ENCODE data around the gene PTPRM.
A peak's percentile ranks its signal among the peaks of the same experiment; 100 is the strongest.

The PTPRM gene

GRCh38 chr18:8361941-8362471, 794.9 kb downstream of the PTPRM start:
- no peak for DNase-seq (ENCODE audit: low read depth in 3 of 3)

GRCh38 chr18:8362863-8363262, 795.7 kb downstream of the PTPRM start:
- DNase-seq (ENCODE audit: low read depth in 3 of 3): no peak

- no peak for DNase-seq (ENCODE audit: low read depth in 3 of 3)
These were observed 797.3 kb downstream of the PTPRM start for GRCh38 chr18:8364385-8364784.

GRCh38 chr18:8365006-8365405, 797.9 kb downstream of the PTPRM start:
- no peak for DNase-seq (ENCODE audit: low read depth in 3 of 3)

- DNase-seq (ENCODE audit: low read depth in 3 of 3): no peak
These were observed 798.4 kb downstream of the PTPRM start for GRCh38 chr18:8365528-8365927.

- DNase-seq (ENCODE audit: low read depth in 3 of 3): no peak
These were observed 799.0 kb downstream of the PTPRM start for GRCh38 chr18:8366070-8366469.

- no peak for DNase-seq (ENCODE audit: low read depth in 3 of 3)
These were observed 799.5 kb downstream of the PTPRM start for GRCh38 chr18:8366656-8367055.

- peak in 1 of 3 experiments; percentile 5 for DNase-seq (ENCODE audit: low read depth in 3 of 3)
These were observed 800.3 kb downstream of the PTPRM start for GRCh38 chr18:8367217-8367988.

GRCh38 chr18:8368512-8369217, 801.5 kb downstream of the PTPRM start:
- DNase-seq (ENCODE audit: low read depth in 3 of 3): no peak

GRCh38 chr18:8373486-8373885, 806.4 kb downstream of the PTPRM start:
- DNase-seq (ENCODE audit: low read depth in 3 of 3): no peak

- no peak for DNase-seq (ENCODE audit: low read depth in 3 of 3)
These were observed 807.6 kb downstream of the PTPRM start for GRCh38 chr18:8374676-8375075.

- no peak for DNase-seq (ENCODE audit: low read depth in 3 of 3)
These were observed 808.1 kb downstream of the PTPRM start for GRCh38 chr18:8375249-8375648.

- no peak for DNase-seq (ENCODE audit: low read depth in 3 of 3)
These were observed 809.0 kb downstream of the PTPRM start for GRCh38 chr18:8376113-8376512.

- no peak for DNase-seq (ENCODE audit: low read depth in 3 of 3)
These were observed 812.2 kb downstream of the PTPRM start for GRCh38 chr18:8379187-8379941.

GRCh38 chr18:8380006-8380405, 812.9 kb downstream of the PTPRM start:
- no peak for DNase-seq (ENCODE audit: low read depth in 3 of 3)

- no peak for DNase-seq (ENCODE audit: low read depth in 3 of 3)
These were observed 813.8 kb downstream of the PTPRM start for GRCh38 chr18:8380926-8381325.

- DNase-seq (ENCODE audit: low read depth in 3 of 3): no peak
These were observed 814.8 kb downstream of the PTPRM start for GRCh38 chr18:8381821-8382459.

- DNase-seq (ENCODE audit: low read depth in 3 of 3): no peak
These were observed 818.3 kb downstream of the PTPRM start for GRCh38 chr18:8385400-8385799.

GRCh38 chr18:8386669-8387380, 819.7 kb downstream of the PTPRM start:
- DNase-seq (ENCODE audit: low read depth in 3 of 3): no peak

GRCh38 chr18:8389391-8390340, 822.5 kb downstream of the PTPRM start:
- DNase-seq (ENCODE audit: low read depth in 3 of 3): no peak

All from stimulated activated CD4-positive, alpha-beta T cell treated with anti-CD3 and anti-CD28 coated beads, TNF-alpha, amount 100 ng/mL, for 4 hours (primary cell).